Astrocyte (in vitro differentiated cells and primary cell): ENCODE results near the gene DSCAM.

Experiments used
- CTCF ChIP-seq: IDR thresholded peaks from 2 replicates; pipeline ENCODE4 v1.5.1; 2011; ENCODE audit warnings: low read depth, mild to moderate bottlenecking, inconsistent platforms, low read length, moderate library complexity; ENCODE audit not compliant: insufficient read depth
- EZH2 ChIP-seq: IDR thresholded peaks from 2 replicates; pipeline ENCODE4 v1.6.1; 2012; ENCODE audit warnings: mild to moderate bottlenecking, low read length, inconsistent platforms; ENCODE audit not compliant: insufficient read depth

- no peak for TF ChIP-seq EZH2
- TF ChIP-seq CTCF, result no peak
Measured at GRCh38 chr21:40176724-40177123, 670.2 kb downstream of the DSCAM start.
